ENCODE data around the gene FAM98C.

The FAM98C gene

DNA sequence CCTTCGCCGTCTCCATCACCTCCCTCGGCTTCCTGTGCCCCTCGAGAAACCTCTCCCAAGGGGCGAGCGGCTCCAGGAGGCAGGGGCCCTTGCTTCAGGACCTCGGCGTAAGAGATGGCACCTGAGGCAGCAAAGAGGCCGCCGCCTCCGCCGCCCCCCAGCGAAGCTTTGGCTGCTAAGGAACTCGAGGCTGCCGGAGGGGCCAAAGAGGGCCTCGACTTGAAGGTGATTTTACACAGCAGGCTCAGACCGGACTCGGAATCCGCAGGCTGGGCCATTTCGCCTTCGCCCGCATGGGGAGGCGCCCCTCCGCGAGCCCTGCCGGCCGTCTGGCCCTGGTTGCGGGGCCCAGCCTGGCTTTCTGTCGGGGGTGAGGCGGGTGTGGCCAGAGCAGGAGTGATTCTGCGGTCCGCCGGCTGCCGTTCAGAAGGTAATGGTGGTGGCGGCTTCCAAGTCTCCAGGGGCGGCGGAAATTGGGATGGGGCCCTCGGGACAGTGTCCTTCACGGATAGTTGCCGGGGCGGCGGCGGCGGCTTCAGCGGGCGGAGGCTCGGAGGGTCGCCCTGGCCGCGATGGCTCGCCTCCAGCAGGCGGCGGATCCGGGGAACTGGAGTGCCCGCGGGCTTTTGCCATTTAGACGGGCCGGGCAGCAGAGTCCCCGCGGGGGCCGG is 16.5 kb upstream of the FAM98C start:
- peak overlapping the region; percentile 78; the same call in 1 of the 2 replicates for H3K27ac ChIP-seq
- TF ChIP-seq CTCF (IDR thresholded peaks at IDR 0.05), result no peak
- no peak for TF ChIP-seq ZFX (IDR thresholded peaks at IDR 0.05; ENCODE audit: borderline replicate concordance)

GRCh38 chr19:38386971-38387549 is 15.8 kb upstream of the FAM98C start:
- TF ChIP-seq ZFX (IDR thresholded peaks at IDR 0.05; ENCODE audit: borderline replicate concordance), result no peak
- TF ChIP-seq CTCF (IDR thresholded peaks at IDR 0.05), result no peak
- peak overlapping the region; percentile 78 for H3K27ac ChIP-seq

GRCh38 chr19:38387550-38388348 is 15.1 kb upstream of the FAM98C start, which contains the start of gene GGN:
GGN (minus strand) TSS chr19:38388034; CDS start chr19:38387261, 773 bp downstream.
- peak within 1 kb of the TSS; percentile 78 for H3K27ac ChIP-seq
- no peak for TF ChIP-seq ZFX (IDR thresholded peaks at IDR 0.05; ENCODE audit: borderline replicate concordance)
- TF ChIP-seq CTCF (IDR thresholded peaks at IDR 0.05), result no peak

GRCh38 chr19:38388349-38389100 is 14.4 kb upstream of the FAM98C start, which contains the start of gene SPRED3:
SPRED3 (plus strand) TSS chr19:38388697; CDS start chr19:38390303, 1,606 bp downstream.
- peak within 1 kb of the TSS; percentile 78 for H3K27ac ChIP-seq

GRCh38 chr19:38389101-38389925 is 13.6 kb upstream of the FAM98C start:
- H3K27ac ChIP-seq, result peak overlapping the region; percentile 78
- TF ChIP-seq CTCF (IDR thresholded peaks at IDR 0.05) (no peak), ZFX (IDR thresholded peaks at IDR 0.05; ENCODE audit: borderline replicate concordance) (no peak)

More at GRCh38 chr19:38388349-38389100, 14.4 kb upstream of the FAM98C start, which contains the start of gene SPRED3:
- TF ChIP-seq ZFX (IDR thresholded peaks at IDR 0.05; ENCODE audit: borderline replicate concordance), result no peak

GRCh38 chr19:38389957-38390924 is 12.7 kb upstream of the FAM98C start:
- no peak for TF ChIP-seq CTCF (IDR thresholded peaks at IDR 0.05)
- no peak for TF ChIP-seq ZFX (IDR thresholded peaks at IDR 0.05; ENCODE audit: borderline replicate concordance)
- H3K27ac ChIP-seq, result no peak overlapping the region

All from 22Rv1 (cell line).